Gastrocnemius medialis (tissue), 4 donors: ENCODE data around the gene MEGF6. TPM values are rescaled to one million over a fixed set of nuclear protein-coding genes. Genes with fewer than 3 reads are reported as not detected.

Source experiments
- ATAC-seq, 2 donors: fragments of 150-250 bp; one replicate each; pipeline ENCODE4 v1.9.1; 2016
- DNase-seq, 2 donors: peaks; one replicate each; pipeline ENCODE4 v3.0.0-alpha.2; 2019
- H3K27ac ChIP-seq, 4 donors: fragments of 200-600 bp; sonication (generic); 1 replicate in 1 of 4; 2 replicates in 3 of 4; pipeline ENCODE4 v1.5.1; 2016 to 2018; ENCODE audit warnings: mild to moderate bottlenecking in 2 of 4, moderate library complexity in 1 of 4
- H3K27me3 ChIP-seq, 3 donors: fragments of 200-600 bp; sonication (generic) in 2 of 3; 1 replicate in 1 of 3; 2 replicates in 2 of 3; pipeline versions ENCODE4 v1.5.1 to v1.6.0; 2016 to 2019; ENCODE audit warnings: mild to moderate bottlenecking in 1 of 3, moderate library complexity in 1 of 3
- H3K36me3 ChIP-seq, 2 donors: fragments of 200-600 bp; sonication (generic) in 1 of 2; one replicate each; pipeline ENCODE4 v1.5.1; 2017 to 2018
- H3K4me1 ChIP-seq, 2 donors: fragments of 200-600 bp; sonication (generic) in 1 of 2; one replicate each; pipeline ENCODE4 v1.5.1; 2016 to 2017; ENCODE audit warnings: mild to moderate bottlenecking in 2 of 2
- H3K4me3 ChIP-seq, 4 donors: fragments of 200-600 bp; sonication (generic) in 3 of 4; 1 replicate in 1 of 4; 2 replicates in 3 of 4; pipeline ENCODE4 v1.5.1; 2016 to 2019; ENCODE audit warnings: mild to moderate bottlenecking in 2 of 4
- H3K9me3 ChIP-seq, 3 donors: fragments of 200-600 bp; sonication (generic) in 2 of 3; 1 replicate in 1 of 3; 2 replicates in 2 of 3; pipeline ENCODE4 v1.5.1; 2016 to 2019
- POLR2A ChIP-seq, 2 donors: fragments of 450-650 bp; IDR thresholded peaks; one replicate each; pipeline ENCODE4 v1.6.1; 2017; ENCODE audit warnings: antibody characterized with exemption in 2 of 2, mild to moderate bottlenecking in 2 of 2, moderate library complexity in 2 of 2
- in situ Hi-C, 4 donors: fragments of 200-750 bp; cut with MboI; loops; one replicate each; pipeline versions ENCODE4 v1.15.0 to v1.8.0; 2017; ENCODE audit warnings: low sequenced_read_pairs in 4 of 4
- intact Hi-C: fragments of 100-400 bp; cut with DNase I; formaldehyde crosslinking; loops from one replicate; pipeline ENCODE4 v1.15.1; 2023; ENCODE audit warnings: low total_unique reads
- total RNA-seq, 4 donors: library from RNA; depleted of rRNA; stranded (reverse); fragments of >200 nt; gene quantifications; one replicate each; pipeline versions ENCODE4 v1.1.0 to v1.2.3, GENCODE V29; 2016
- TF ChIP-seq, protein P1 (sequence below), 5 experiments: fragments of 450-650 bp in 3 of 5; fragments of 200-600 bp in 2 of 5; sonication (generic) in 2 of 5; IDR thresholded peaks in 4 of 5; conservative IDR thresholded peaks in 1 of 5; 1 replicate in 4 of 5; 2 replicates in 1 of 5; pipeline ENCODE4 v1.5.1; 2016 to 2019; ENCODE audit warnings: antibody characterized with exemption in 5 of 5, mild to moderate bottlenecking in 3 of 5, moderate library complexity in 3 of 5

The MEGF6 gene
- total RNA-seq, 4 donors from 2014 or later = 1.9 to 5.7 (median 4.9) TPM

DNA sequence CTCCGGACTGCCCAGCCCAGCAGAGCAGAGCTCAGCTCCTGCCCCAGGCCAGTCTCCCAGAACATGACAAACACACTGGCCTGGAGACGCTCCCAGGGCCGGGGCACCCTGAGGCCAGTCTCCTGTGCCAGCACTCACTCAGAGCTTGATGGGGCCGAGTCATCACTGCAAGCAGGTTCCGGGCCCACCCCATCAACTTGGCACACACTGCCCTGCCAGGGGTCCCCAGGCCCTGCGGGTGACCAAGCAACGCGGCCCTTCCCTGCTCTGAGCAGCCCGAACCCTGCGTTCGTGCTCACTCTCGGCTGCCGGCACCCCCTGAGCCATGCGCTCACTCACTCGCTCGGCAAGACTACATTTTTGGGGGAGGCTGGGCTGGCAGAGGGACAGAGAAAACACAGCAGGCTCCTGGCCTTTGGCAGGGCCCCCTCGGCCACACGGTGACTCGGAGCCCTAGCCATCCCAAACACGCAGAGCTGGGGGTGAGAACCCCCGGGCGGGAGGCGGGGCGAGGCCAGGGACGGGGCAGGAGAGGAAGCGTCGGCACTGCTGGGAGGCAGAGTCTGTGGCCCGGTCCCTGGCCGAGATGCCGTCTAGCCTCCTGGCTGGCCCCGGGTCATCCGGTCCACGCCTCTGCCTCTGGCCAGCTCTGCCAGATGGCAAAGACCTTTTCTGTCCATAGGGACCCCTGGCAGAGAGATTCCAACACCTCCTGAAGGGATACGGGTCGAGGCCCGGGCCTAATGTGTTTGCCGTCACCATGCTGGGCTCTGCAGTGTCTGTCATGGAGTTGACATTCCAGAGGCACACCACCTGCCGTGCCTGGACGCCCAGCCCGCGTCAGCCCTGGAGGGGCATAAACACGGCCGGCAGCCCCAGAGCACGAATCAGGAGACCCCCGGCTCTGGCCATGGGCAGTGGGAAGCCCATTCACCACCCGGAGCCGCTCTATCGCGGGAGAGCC is 68.0 kb downstream of the MEGF6 start:
- TF ChIP-seq, protein P1, sequence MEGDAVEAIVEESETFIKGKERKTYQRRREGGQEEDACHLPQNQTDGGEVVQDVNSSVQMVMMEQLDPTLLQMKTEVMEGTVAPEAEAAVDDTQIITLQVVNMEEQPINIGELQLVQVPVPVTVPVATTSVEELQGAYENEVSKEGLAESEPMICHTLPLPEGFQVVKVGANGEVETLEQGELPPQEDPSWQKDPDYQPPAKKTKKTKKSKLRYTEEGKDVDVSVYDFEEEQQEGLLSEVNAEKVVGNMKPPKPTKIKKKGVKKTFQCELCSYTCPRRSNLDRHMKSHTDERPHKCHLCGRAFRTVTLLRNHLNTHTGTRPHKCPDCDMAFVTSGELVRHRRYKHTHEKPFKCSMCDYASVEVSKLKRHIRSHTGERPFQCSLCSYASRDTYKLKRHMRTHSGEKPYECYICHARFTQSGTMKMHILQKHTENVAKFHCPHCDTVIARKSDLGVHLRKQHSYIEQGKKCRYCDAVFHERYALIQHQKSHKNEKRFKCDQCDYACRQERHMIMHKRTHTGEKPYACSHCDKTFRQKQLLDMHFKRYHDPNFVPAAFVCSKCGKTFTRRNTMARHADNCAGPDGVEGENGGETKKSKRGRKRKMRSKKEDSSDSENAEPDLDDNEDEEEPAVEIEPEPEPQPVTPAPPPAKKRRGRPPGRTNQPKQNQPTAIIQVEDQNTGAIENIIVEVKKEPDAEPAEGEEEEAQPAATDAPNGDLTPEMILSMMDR (IDR thresholded peaks at IDR 0.05 in 4 of 5, conservative IDR thresholded peaks at IDR 0.05 in 1 of 5) = no peak
- no peak for TF ChIP-seq POLR2A (IDR thresholded peaks at IDR 0.05)
- H3K4me3 ChIP-seq = no peak overlapping the region
- H3K27me3 ChIP-seq = peaks cover 10 to 17% (median 14%) of the 10 kb centered on the region in 3 donors
- peak overlapping the region in 2 of 4 donors; percentile 16 to 46 for H3K27ac ChIP-seq
- H3K9me3 ChIP-seq = no peaks in the 10 kb centered on the region
- in situ Hi-C loops = no loop called here
- DNase-seq = no peak
- intact Hi-C loops = no loop called here
- peaks cover 10 to 30% of the 10 kb centered on the region in 2 donors for H3K4me1 ChIP-seq
- no peaks in the 10 kb centered on the region for H3K36me3 ChIP-seq
- ATAC-seq = peak in 1 of 2 donors; percentile 29

DNA sequence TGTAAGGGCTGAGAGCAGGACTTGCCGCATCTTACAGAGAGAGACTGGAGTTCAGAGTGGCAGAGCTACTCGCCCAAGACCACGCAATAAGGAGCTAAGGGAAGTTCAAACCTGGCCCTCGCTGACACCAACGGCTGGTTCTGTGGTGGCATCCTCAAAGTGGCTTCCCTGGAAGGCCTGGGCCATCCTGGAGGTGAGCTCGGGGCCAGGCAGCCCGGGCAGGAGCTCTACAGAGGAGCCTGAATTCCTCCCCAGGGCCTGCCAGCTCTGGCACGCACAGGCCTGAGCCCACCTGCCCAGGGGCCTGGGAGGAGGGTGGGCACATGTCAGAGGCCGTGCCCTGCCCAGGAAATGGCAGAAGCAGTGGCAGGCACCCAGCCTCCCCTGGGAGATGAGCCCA is 68.6 kb downstream of the MEGF6 start:
- in situ Hi-C loops = no loop called here
- Histone ChIP-seq H3K36me3 (no peaks in the 10 kb centered on the region), H3K9me3 (no peaks in the 10 kb centered on the region), H3K27me3 (peaks cover 3 to 13% (median 8%) of the 10 kb centered on the region in 3 donors), H3K4me3 (no peak overlapping the region), H3K27ac (peak overlapping the region in 2 of 4 donors; percentile 16 to 46), H3K4me1 (peaks cover 13 to 33% of the 10 kb centered on the region in 2 donors)
- no peak for TF ChIP-seq POLR2A (IDR thresholded peaks at IDR 0.05)
- TF ChIP-seq, protein P1 (IDR thresholded peaks at IDR 0.05 in 4 of 5, conservative IDR thresholded peaks at IDR 0.05 in 1 of 5) = no peak
- ATAC-seq = no peak
- intact Hi-C loops = no loop called here
- no peak for DNase-seq

DNA sequence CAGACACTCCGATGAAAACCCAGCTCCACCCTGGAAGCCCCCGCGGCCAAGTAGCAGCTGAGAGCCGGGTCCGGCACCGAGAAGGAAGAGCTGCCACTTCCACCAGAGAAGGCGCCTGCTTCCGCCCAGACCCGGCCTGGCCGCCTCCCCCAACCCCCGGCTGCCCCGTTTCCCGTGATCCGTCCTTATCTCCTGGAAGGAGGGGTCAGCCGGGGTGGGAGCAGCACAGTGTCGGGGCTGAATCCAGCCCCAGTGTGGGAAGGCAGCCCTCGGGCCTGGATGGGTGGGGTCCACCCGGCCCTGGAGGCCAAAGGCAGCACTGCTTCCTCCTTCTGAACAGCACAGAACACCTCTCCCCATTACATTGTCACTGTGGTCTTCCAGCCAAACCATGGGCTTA is 69.4 kb downstream of the MEGF6 start:
- TF ChIP-seq, protein P1 (IDR thresholded peaks at IDR 0.05 in 4 of 5, conservative IDR thresholded peaks at IDR 0.05 in 1 of 5) = no peak
- no peak for TF ChIP-seq POLR2A (IDR thresholded peaks at IDR 0.05)

DNA sequence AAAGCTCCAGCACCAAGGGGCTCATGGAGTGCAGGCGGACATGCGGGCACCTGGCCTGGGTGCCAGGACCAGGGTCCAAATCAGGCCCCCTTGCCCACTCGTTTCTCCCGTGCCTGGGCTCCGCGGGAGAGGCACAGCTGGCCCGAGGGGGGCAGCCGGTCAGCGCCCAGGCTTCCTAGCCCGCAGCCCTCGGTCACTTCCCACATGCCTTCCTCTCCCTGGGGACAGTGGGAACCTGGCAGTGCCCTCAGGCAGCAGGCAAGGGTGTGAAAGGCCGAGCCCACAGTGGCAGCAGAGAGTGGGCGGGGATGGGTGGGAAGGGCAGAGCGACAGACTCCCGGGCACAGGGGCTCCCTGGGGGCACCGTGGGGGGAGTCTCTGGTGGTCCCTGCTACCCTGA is 69.8 kb downstream of the MEGF6 start:
- no peak for DNase-seq
- Histone ChIP-seq H3K36me3 (no peaks in the 10 kb centered on the region), H3K27me3 (peaks cover 0 to 7% (median 0%) of the 10 kb centered on the region in 3 donors), H3K4me1 (peaks cover 13 to 30% of the 10 kb centered on the region in 2 donors), H3K9me3 (no peaks in the 10 kb centered on the region), H3K27ac (peak overlapping the region in 2 of 4 donors; percentile 70 to 76), H3K4me3 (no peak overlapping the region)
- TF ChIP-seq, protein P1 (IDR thresholded peaks at IDR 0.05 in 4 of 5, conservative IDR thresholded peaks at IDR 0.05 in 1 of 5) = no peak
- TF ChIP-seq POLR2A (IDR thresholded peaks at IDR 0.05) = no peak
- intact Hi-C loops (no loop called here), in situ Hi-C loops (no loop called here)
- ATAC-seq = no peak

More for the DNA sequence above, 69.4 kb downstream of the MEGF6 start:
- DNase-seq (no peak), ATAC-seq (no peak)
- H3K4me1 ChIP-seq = peaks cover 13 to 30% of the 10 kb centered on the region in 2 donors
- peak overlapping the region in 1 of 4 donors; percentile 76 for H3K27ac ChIP-seq
- H3K27me3 ChIP-seq = peaks cover 0 to 7% (median 1%) of the 10 kb centered on the region in 3 donors
- in situ Hi-C loops (no loop called here), intact Hi-C loops (no loop called here)
- no peaks in the 10 kb centered on the region for H3K9me3 ChIP-seq
- no peaks in the 10 kb centered on the region for H3K36me3 ChIP-seq
- no peak overlapping the region for H3K4me3 ChIP-seq
